D721Med (cell line): ENCODE data around the gene RAB28.

Experiments used
- DNase-seq: peaks from one replicate; pipeline ENCODE4 v3.0.0; 2011; ENCODE audit warnings: low spot score; ENCODE audit not compliant: insufficient read length
- FAIRE-seq: peaks from 2 replicates; lab custom pipeline; 2011; peaks lifted over from hg19 to GRCh38; lab: Jason Lieb, UNC
- CTCF ChIP-seq: IDR thresholded peaks from 2 replicates; pipeline ENCODE4 v1.5.1; 2012; ENCODE audit warnings: mild to moderate bottlenecking, control low read depth; ENCODE audit not compliant: insufficient read depth; ENCODE audit errors: missing control alignments

Gene RAB28

GRCh38 chr4:13476152-13476551, 8.0 kb downstream of the RAB28 start:
- DNase-seq (no peak), FAIRE-seq (peak; percentile 82)
- no peak for TF ChIP-seq CTCF

GRCh38 chr4:13471400-13471799, 12.7 kb downstream of the RAB28 start:
- no peak for FAIRE-seq
- DNase-seq = no peak
- no peak for TF ChIP-seq CTCF

- DNase-seq (no peak), FAIRE-seq (no peak)
- no peak for TF ChIP-seq CTCF
Measured at GRCh38 chr4:13470379-13470778, 13.8 kb downstream of the RAB28 start.

GRCh38 chr4:13464973-13465372, 19.2 kb downstream of the RAB28 start:
- no peak for DNase-seq
- TF ChIP-seq CTCF = no peak
- FAIRE-seq = no peak

GRCh38 chr4:13464543-13464942, 19.6 kb downstream of the RAB28 start:
- no peak for TF ChIP-seq CTCF
- no peak for DNase-seq
- FAIRE-seq = no peak

- no peak for TF ChIP-seq CTCF
- FAIRE-seq (no peak), DNase-seq (no peak)
Measured at GRCh38 chr4:13461191-13461905, 22.8 kb downstream of the RAB28 start.

- FAIRE-seq = no peak
Measured at GRCh38 chr4:13455411-13455810, 28.7 kb downstream of the RAB28 start.

More at GRCh38 chr4:13455411-13455810, 28.7 kb downstream of the RAB28 start:
- DNase-seq = no peak
- TF ChIP-seq CTCF = no peak
